ENCODE measurements around the gene SLC11A1.

Gene SLC11A1

DNA sequence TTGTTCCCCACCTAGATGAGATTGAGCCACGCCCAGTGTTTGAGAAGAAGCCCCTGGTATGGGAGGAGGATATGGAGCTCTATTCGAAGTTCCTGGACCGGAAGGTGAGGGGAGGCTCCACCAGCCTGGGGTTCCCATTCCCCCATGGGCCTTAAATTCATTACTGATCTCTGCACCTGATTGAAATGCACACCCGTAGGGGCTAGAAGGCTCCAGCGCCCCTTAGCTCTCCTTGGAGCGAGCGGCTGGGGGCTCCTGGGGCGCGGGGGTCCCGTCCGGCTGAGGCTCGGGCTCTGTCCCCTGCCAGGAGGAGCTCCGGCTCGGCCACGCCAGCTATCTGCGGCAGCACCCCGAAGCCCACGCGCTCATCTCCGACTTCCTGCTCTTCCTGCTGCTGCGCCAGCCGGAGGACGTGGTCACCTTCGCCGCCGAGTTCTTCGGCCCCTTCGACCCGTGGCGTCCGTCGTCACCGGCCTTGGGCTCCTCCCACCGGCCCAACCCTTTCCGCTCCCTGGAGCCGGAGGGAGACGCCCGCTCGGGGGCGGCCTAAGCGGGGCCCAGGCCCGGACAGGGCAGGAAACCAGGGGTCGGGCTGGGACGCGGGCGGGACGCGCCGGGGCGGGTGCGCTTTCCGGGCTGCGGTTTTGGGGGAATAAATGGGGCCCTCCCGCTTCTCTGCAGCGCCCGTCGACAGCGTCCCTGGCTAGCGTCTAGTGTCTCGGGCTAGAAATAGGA, 14.5 kb upstream of the SLC11A1 start:
- peak in 1 of 2 donors; percentile 66 for DNase-seq

DNA sequence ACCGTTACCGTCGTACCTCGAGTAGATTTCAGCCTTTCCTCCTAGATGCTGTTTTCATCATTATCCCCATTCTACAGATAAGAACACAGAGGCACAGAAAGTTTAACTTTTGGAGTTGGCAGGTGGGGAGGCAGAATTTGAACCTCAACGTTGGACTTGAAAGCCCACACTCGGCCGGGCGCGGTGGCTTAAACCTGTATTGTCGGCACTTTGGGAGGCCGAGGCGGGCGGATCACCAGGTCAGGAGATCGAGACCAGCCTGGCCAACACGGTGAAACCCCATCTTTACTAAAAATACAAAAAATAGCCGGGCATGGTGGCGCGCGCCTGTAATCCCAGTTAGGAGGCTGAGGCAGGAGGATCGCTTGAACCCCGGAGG, 13.9 kb upstream of the SLC11A1 start:
- no peak for DNase-seq

DNA sequence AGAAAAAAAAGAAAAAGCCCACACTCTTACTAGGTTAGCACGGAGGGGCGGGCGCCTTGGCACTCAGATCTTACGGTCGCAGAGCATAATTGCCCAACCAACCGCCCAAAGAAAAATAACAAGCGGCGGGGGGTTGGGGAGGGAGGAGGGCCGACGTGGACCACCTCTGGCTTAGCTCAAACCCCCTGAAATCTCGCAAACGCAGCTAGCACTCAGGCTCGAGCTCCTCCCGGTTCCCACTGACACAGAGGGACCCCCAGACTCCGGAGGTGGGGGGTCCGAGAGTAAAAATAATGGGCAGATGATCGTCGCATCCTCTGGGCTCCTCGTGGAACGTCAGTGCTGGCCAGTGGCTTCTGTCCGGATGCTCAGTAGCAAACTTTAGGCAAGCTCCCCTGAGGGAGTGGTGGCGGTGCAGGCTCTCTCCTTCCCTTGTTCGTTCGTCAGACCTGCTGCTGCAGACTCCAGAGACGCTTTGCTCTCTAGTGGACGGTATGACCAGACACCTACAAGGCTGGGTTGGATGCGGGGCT, 13.4 kb upstream of the SLC11A1 start:
- DNase-seq = no peak

DNA sequence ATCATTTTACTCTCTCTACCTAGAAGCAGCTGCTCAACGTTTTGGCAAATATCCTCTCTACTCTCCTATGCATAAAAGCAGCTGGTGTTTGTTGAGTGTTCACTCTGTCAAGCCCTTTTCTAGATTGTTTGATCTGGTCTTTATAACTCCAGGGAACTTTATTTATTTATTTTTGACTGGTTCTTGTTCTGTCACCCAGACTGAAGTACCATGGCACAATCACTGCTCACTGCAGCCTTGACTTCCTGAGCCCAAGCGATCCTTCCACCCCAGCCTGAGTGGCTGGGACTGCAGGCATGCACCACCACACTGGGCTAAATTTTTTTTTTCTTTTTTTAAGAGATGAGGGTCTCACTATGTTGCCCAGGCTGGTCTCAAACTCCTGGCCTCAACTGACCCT, 12.7 kb upstream of the SLC11A1 start:
- DNase-seq = no peak

DNA sequence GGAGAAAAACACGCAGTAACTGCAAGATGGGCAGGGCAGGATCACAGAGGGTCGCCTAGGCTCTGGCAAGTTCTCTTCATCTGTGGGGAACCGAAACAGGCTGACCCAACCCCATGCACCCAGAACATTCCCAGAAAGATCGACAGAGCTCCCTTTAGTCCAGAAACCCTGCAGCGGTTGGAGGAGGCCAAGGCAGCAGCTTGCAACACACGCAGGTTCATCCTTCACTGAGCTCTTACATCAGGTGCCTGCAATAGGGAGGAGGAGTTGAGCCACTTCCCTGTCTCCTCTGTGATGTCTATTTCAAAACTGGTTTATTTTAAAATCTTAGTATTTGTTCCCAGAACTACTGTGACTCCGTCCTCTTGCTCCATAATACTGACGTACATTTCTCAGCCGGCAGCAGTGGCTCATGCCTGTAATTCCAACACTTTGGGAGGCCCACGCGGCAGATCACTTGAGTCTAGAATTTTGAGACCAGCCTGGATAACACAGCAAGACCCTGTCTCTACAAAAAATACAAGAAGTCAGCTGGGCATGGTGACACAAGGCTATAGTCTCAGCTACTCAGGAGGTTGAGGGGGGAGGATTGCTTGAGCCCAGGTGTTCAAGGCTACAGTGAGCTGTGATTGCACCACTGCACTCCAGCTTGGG, 11.5 kb upstream of the SLC11A1 start:
- no peak for DNase-seq

DNA sequence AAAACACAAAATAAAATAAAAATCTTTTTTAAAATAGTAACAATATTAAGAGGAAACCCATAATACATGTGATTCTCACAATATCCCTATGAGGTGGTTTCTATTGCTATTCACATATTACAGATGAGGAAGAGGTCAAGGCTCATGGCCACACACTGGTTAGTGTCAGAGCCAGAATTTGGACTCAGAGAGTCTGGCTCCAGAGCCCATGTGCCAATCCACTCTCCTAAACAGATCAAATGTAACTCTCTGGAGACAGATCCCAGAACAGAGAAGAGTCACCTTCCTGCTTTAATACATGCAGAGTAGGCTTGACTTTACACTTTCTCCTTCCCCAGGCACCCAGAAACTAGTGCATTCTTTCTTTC, 10.1 kb upstream of the SLC11A1 start:
- no peak for DNase-seq

DNA sequence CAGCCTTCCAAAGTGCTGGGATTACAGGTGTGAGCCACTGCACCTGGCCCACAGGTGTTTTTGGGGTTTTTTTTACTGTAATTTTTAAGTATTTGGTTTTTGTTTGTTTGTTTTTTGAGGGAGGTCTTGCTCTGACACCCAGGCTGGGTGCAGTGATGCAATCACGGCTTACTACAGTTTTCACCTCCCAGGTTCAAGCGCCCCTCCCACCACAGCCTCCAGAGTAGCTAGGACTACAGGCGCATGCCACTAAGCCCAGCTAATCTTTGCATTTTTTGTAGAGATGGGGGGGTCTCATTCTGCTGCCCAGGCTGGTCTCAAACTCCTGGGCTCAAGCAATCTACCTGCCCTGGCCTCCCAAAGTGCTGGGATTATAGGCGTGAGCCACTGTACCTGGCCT, 7.3 kb upstream of the SLC11A1 start:
- DNase-seq = no peak

DNA sequence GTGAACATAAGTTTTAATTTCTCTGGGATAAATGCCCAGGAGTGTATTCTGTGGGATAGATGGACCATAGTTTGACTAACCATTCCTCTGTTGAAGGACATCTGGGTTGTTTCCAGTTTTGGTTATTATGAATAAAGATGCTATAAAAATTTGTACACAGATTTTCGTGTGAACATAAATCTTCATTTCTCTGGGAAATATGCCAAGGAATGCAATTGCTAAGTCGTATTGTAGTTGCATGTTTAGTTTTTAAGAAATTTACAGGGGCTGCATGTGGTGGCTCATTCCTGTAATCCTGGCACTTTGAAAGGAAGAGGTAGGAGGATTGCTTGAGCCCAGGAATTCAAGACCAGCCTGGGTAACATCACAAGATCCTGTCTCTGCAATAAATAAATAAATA, 6.9 kb upstream of the SLC11A1 start:
- no peak for DNase-seq

DNA sequence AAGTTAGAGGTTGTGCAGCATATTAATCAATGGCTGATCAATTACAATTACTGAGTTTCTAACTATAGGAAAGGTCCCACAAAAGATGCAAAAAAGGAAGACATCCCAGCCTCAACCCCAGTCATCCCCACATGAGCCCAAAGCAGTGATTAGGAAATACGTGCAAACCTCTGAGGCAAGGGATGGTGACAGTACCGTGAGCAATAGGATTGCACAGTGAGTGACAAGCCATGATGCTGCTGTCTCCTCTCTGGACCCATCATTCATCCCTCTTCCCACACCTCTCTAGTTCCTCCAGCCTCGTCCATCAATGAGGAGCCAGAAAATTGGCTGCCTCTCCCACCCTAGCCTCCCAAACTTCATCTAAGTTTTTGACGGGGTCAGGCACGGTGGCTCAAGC, 4.0 kb upstream of the SLC11A1 start:
- no peak for DNase-seq

DNA sequence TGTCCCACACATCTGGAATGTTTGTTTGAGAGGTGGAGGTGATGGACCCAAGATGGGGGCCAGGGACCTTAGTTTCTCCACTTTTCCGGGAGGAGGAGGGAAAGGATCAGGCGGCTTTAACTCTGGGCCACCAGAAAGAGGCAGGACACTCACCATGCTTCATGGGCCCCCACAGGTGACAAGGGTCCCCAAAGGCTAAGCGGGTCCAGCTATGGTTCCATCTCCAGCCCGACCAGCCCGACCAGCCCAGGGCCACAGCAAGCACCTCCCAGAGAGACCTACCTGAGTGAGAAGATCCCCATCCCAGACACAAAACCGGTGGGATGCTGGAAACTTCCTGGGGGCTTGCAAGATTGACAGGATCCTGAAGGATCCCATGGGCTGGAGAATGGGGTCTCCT, 712 bp downstream of the SLC11A1 start:
- no peak for DNase-seq

DNA sequence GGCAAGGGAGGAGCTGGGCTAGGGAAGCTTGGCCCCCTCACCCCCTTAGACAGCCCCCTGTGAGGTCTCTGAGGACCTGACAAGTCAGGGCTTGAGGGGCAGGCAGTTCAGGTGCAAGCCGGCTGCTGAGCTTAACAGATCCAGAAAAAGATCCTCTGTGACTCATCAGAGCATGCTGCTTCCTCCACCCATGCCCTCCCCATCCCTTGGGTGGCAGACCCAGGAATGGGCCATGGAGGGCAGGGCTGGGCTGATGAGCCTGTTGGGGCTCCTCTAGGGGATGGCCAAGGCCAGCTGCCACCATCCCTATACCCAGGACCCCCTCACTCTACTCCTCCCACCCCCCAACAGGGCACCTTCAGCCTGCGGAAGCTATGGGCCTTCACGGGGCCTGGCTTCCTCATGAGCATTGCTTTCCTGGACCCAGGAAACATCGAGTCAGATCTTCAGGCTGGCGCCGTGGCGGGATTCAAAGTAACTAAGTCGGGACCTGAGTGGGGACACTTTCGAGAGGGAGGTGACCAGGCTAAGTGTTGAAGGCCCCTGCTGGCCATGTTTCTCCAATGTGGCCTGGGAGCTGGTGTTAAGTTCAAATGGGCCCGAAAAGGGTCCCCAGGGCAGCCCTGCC, 1.9 kb downstream of the SLC11A1 start:
- DNase-seq = no peak

DNA sequence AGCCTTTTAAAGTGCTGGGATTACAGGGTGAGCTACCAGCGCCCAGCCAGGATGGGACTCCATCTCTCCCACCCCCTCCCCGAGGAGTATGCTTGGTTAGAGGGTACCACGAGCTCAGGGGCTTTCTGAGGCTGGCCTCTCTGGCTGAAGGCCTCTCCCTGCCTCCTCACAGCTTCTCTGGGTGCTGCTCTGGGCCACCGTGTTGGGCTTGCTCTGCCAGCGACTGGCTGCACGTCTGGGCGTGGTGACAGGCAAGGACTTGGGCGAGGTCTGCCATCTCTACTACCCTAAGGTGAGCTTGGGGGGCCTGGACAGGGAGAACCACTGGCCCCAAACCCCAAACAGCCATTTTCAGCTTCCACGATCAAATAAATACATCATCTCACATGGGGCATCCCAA, 2.9 kb downstream of the SLC11A1 start:
- DNase-seq = no peak

DNA sequence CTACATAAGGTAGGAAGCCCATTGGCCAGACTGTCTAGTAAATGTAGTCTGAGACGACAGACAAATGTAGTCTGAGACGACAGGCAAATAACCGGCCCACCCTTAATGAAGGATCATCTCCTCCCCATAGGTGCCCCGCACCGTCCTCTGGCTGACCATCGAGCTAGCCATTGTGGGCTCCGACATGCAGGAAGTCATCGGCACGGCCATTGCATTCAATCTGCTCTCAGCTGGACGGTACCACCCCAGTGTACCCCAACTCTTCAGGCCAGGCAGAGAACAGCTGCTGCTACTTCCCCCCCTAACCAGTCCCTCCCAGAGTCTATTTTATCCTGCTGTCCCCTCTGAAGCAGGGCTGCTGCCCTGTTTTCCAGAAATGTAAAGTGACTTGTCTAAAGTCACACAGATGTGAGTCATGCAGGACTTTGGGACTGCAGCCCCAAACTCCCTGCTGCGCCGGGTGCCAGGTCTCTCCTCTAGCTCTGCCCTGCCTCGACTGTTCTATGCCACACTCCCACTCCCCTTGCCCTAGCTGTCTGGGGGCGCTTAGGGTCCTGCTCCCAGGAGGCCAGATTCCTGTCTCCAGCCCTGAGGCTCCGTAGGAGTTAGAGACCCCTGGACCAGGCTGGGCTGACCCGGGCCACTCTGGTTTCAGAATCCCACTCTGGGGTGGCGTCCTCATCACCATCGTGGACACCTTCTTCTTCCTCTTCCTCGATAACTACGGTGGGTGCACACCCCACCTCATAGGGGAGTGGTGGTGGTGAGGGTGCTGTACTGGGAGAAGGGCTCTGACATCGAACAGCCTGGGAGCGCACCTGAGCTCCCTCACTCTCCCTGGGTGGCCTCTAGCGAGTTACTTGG, 4.7 kb downstream of the SLC11A1 start:
- DNase-seq = no peak

DNA sequence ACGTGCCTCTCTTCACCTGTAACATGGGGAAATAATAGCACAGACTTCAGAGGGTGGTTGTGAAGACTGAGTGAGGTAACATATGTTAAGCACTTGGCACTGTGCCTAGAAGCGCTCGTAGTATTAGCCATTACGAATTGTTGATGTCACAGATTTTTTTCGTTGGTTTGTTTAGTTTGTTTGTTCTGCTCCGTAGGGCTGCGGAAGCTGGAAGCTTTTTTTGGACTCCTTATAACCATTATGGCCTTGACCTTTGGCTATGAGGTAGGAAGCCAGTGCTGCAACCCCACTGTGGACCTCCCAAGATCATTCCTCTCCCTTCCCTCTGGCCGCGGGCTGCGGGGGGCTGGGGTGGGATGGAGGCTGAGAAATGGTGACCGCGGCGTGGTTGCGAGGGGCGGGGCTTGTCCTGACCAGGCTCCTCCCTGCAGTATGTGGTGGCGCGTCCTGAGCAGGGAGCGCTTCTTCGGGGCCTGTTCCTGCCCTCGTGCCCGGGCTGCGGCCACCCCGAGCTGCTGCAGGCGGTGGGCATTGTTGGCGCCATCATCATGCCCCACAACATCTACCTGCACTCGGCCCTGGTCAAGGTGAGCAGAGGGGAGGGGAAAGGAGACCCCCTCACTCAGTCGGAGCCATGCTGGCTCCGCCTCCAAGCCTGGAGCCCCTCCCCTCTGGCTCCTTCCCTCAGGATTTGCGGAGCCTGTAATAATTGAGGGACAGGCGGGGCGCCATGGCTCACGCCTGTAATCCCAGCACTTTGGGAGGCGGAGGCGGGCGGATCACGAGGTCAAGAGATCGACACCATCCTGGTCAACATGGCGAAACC, 5.5 kb downstream of the SLC11A1 start:
- no peak for DNase-seq

DNA sequence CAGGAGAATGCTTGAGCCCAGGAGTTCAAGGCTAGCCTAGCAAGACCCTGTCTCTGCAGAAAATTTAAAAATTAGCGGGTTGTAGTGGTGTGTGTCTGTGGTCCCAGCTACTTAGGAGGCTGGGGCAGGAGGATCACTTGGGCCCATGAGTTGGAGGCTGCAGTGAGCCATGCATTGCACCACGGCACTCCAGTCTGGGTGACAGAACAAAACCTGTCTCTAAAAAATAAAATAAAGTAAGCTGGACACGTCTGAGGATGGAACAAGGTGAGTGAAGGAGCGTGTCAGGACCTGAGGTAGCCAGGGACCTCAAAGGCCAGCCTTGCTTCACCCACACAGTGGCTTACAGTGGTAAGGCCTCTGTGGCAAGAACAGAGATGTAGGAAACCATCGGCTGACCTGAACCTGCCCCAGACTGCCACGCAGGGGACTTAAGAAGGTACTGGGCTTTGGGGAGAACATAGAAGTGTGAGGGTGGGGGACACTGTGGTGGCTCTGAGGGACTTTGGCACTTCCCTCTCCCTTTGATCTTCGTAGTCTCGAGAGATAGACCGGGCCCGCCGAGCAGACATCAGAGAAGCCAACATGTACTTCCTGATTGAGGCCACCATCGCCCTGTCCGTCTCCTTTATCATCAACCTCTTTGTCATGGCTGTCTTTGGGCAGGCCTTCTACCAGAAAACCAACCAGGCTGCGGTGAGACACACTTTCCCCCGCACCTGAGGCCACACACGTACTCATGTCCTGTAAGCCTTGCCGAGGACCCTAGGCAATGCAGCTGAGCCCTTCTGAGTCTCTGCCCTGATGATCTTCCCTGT, 7.5 kb downstream of the SLC11A1 start:
- no peak for DNase-seq

DNA sequence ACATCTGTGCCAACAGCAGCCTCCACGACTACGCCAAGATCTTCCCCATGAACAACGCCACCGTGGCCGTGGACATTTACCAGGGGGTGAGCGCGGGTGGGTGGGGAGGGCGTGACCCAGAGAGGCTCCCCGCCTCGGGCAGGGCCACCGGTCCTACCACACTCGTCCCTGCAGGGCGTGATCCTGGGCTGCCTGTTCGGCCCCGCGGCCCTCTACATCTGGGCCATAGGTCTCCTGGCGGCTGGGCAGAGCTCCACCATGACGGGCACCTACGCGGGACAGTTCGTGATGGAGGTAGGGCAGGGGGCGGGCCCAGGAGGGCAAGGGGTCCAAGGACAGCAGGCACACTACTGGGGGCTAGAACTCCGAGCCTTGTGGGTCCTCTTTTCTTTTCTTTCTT, 9.1 kb downstream of the SLC11A1 start:
- no peak for DNase-seq

DNA sequence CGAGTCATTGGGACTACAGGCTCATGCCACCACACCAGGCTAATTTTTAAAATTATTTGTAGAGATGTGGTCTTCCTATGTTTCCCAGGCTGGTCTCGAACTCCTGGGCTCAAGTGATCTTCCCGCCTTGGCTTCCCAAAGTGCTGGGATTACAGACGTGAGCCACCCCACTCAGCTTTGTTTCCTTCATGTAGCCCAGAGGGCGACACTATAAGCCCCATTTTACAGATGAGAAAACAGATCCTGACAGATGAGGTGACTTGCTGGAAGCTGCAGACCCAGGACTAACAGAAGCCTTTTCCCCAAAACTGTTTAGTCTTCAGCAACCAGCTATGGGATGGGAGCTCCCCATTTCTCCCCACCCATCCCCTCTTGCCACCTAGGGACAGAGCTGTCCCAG, 10.4 kb downstream of the SLC11A1 start:
- DNase-seq = no peak

DNA sequence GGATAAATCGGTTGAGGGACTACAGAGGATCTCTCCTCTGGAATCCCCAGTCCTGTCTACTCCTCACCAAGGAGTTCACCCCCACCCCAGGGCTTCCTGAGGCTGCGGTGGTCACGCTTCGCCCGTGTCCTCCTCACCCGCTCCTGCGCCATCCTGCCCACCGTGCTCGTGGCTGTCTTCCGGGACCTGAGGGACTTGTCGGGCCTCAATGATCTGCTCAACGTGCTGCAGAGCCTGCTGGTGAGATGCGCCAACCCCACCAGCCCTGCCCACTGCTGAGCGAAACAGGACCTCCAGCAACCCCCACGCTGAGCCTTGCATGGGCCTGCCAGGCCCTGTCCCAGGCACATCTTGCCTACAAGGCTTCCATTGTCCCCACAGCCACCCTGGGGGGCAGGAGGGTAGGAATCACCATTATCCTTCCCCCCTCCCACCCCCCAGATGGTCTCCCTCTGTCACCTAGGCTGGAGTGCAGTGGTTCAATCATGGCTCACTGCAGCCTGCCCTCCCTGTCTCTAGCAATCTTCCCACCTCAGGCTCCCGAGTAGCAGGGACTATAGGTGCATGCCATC, 10.9 kb downstream of the SLC11A1 start:
- no peak for DNase-seq

DNA sequence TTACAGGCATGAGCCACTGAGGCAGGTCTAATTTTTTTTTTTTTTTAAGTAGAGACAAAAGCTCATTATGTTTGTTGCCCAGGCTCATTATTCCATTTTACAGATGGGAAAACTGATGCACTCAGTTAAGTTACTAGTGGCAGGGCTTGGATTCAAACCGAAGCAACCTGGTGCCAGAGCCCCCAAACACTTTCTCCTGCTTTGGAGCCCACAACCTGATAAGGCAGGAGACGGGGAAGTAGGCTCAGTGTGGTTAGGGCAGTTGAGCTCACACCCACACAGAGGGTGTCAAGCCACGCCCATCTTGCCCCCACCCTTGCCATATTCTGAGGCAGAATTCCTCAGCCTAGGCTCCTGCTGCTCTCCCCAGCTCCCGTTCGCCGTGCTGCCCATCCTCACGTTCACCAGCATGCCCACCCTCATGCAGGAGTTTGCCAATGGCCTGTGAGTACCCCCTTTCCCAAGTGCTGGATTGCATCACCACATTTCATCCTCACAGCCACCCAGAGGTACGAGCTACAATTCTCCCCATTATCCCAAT, 11.7 kb downstream of the SLC11A1 start:
- DNase-seq = no peak

DNA sequence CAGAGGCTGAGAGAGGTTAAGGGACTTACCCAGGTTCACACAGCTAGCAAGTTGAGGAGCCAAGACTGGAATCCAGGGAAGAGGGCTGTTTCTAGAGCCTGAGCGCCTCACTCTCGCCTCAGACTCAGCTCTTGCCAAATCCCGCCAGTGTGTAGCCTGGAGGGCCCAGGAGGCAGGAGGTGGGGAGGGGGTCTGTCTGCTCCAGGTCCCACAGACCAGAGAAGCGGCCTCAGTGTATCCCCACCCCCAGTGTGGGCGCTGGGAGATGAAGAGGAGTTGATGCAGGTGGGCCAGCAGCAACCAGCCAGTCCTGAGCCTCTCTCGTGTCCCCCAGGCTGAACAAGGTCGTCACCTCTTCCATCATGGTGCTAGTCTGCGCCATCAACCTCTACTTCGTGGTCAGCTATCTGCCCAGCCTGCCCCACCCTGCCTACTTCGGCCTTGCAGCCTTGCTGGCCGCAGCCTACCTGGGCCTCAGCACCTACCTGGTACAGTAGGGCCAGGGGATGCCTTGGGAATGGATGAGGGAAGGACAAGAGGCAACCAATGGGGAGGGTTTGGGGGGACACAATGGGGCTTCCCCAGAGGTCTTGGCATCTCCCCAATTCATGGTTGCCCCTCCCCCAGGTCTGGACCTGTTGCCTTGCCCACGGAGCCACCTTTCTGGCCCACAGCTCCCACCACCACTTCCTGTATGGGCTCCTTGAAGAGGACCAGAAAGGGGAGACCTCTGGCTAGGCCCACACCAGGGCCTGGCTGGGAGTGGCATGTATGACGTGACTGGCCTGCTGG, 12.4 kb downstream of the SLC11A1 start:
- no peak for DNase-seq
